ENCODE data around the gene PIH1D1. TPM values are rescaled to one million over a fixed set of nuclear protein-coding genes. Genes with fewer than 3 reads are reported as not detected.

Gene PIH1D1
- total and polyA plus RNA-seq, 2 of the 13 experiments (the other 11 are each of a cell fraction or from before 2014, with no cell fraction given) = 110 to 137 TPM

DNA sequence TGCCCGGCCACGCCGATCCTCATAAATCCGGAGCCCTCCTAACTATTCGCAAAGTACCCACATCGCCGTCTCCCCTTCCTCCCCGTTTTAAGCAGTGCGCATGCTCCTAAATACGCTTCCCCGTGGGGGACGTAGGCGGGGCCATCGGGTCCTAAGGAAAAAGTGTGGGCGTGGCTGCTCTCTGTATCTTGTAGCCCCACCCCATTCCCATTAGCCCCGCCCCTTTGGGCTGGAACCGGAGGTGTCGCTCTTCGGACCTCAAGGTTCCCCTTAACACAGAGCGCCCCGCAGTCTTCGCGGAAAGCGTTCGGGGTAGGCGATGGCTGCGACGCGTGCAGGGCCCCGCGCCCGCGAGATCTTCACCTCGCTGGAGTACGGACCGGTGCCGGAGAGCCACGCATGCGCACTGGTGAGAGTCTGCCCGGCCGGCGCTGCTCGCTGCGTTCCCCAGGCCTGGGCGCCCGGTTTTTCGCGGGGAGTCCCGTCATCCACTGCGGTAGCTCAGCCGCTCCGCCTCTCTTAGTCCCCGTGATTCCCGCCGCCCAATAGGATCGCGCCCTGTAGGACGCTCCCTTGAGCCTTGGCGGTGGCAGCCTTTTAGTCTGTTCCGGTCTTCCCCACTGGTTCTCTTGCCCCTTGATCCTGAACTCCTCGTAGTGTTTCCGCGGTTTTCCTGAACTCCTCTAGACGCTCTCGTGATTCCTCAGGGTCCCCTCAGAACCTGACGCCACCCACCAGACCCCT is 1.6 kb upstream of the PIH1D1 start, which contains the start of gene ALDH16A1 (continued):
- TF ChIP-seq GMEB1 (CRISPR knock-in tag; IDR thresholded peaks at IDR 0.05; ENCODE audit: borderline replicate concordance) (peak; percentile 73), ZKSCAN1 (IDR thresholded peaks at IDR 0.05; ENCODE audit: low read length) (no peak; the same call in 1 of the 2 replicates), ETV5 (CRISPR knock-in tag; IDR thresholded peaks at IDR 0.05; ENCODE audit: borderline replicate concordance) (peak; percentile 65; the same call in 1 of the 2 replicates), HNF1B (CRISPR knock-in tag; IDR thresholded peaks at IDR 0.05) (peak; percentile 88), ZNF333 (CRISPR knock-in tag; IDR thresholded peaks at IDR 0.05; ENCODE audit: borderline replicate concordance) (peak; percentile 90), FOSL2 (CRISPR knock-in tag; IDR thresholded peaks at IDR 0.05) (no peak), TARDBP (CRISPR knock-in tag; IDR thresholded peaks at IDR 0.05) (peak; percentile 34; the same call in 1 of the 2 replicates), ZSCAN9 (CRISPR knock-in tag; IDR thresholded peaks at IDR 0.05; ENCODE audit: borderline replicate concordance) (0 out of 2 replicates have a peak, but pooled peaks have one; percentile 19), ZFP36L2 (CRISPR knock-in tag; IDR thresholded peaks at IDR 0.05) (0 out of 2 replicates have a peak, but pooled peaks have one; percentile 76), TOE1 (CRISPR knock-in tag; IDR thresholded peaks at IDR 0.05) (0 out of 2 replicates have a peak, but pooled peaks have one; percentile 75), ZFP62 (CRISPR knock-in tag; IDR thresholded peaks at IDR 0.05) (no peak), ZNF101 (CRISPR knock-in tag; IDR thresholded peaks at IDR 0.05; ENCODE audit: borderline replicate concordance, low read depth) (no peak), ZNF724P (CRISPR knock-in tag; IDR thresholded peaks at IDR 0.05; ENCODE audit: borderline replicate concordance) (no peak), NFATC3 (CRISPR knock-in tag; IDR thresholded peaks at IDR 0.05) (no peak), ZNF709 (CRISPR knock-in tag; IDR thresholded peaks at IDR 0.05) (peak; percentile 41; the same call in 1 of the 2 replicates), ZNF124 (CRISPR knock-in tag; IDR thresholded peaks at IDR 0.05) (0 out of 2 replicates have a peak, but pooled peaks have one; percentile 10), MXD1 (CRISPR knock-in tag; IDR thresholded peaks at IDR 0.05) (peak; percentile 87), NFYC (CRISPR knock-in tag; IDR thresholded peaks at IDR 0.05) (peak; percentile 92)
- TF ChIP-seq, protein P1, sequence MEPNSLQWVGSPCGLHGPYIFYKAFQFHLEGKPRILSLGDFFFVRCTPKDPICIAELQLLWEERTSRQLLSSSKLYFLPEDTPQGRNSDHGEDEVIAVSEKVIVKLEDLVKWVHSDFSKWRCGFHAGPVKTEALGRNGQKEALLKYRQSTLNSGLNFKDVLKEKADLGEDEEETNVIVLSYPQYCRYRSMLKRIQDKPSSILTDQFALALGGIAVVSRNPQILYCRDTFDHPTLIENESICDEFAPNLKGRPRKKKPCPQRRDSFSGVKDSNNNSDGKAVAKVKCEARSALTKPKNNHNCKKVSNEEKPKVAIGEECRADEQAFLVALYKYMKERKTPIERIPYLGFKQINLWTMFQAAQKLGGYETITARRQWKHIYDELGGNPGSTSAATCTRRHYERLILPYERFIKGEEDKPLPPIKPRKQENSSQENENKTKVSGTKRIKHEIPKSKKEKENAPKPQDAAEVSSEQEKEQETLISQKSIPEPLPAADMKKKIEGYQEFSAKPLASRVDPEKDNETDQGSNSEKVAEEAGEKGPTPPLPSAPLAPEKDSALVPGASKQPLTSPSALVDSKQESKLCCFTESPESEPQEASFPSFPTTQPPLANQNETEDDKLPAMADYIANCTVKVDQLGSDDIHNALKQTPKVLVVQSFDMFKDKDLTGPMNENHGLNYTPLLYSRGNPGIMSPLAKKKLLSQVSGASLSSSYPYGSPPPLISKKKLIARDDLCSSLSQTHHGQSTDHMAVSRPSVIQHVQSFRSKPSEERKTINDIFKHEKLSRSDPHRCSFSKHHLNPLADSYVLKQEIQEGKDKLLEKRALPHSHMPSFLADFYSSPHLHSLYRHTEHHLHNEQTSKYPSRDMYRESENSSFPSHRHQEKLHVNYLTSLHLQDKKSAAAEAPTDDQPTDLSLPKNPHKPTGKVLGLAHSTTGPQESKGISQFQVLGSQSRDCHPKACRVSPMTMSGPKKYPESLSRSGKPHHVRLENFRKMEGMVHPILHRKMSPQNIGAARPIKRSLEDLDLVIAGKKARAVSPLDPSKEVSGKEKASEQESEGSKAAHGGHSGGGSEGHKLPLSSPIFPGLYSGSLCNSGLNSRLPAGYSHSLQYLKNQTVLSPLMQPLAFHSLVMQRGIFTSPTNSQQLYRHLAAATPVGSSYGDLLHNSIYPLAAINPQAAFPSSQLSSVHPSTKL (CRISPR knock-in tag; IDR thresholded peaks at IDR 0.05) = no peak
